ENCODE data around the gene SYCP2L.
"Not testable (repeated sequence)": the region's sequence is repeated elsewhere in the genome, so short reads cannot be mapped to it uniquely, and the experiment has no call there.

SYCP2L gene

GRCh38 chr6:10880366-10880765, 6.5 kb upstream of the SYCP2L start:
- no peak for DNase-seq (ENCODE audit: low spot score)

GRCh38 chr6:10882253-10882630, 4.6 kb upstream of the SYCP2L start:
- not testable (repeated sequence) for DNase-seq (ENCODE audit: low spot score)

GRCh38 chr6:10882657-10883171, 4.1 kb upstream of the SYCP2L start:
- no peak for DNase-seq (ENCODE audit: low spot score)

- DNase-seq (ENCODE audit: low spot score) = no peak
Observed at GRCh38 chr6:10883312-10884244, 3.3 kb upstream of the SYCP2L start.

- no peak for DNase-seq (ENCODE audit: low spot score)
Observed at GRCh38 chr6:10884245-10884972, 2.4 kb upstream of the SYCP2L start.

GRCh38 chr6:10886365-10886690, 524 bp upstream of the SYCP2L start:
- DNase-seq (ENCODE audit: low spot score) = not testable (repeated sequence)

GRCh38 chr6:10890151-10890550, 3.3 kb downstream of the SYCP2L start:
- DNase-seq (ENCODE audit: low spot score) = no peak

GRCh38 chr6:10891960-10892359, 5.1 kb downstream of the SYCP2L start:
- DNase-seq (ENCODE audit: low spot score) = no peak

GRCh38 chr6:10894958-10895357, 8.1 kb downstream of the SYCP2L start:
- DNase-seq (ENCODE audit: low spot score) = no peak

- DNase-seq (ENCODE audit: low spot score) = no peak
Observed at GRCh38 chr6:10896691-10897090, 9.8 kb downstream of the SYCP2L start.

- DNase-seq (ENCODE audit: low spot score) = no peak
Observed at GRCh38 chr6:10901770-10902169, 14.9 kb downstream of the SYCP2L start.

GRCh38 chr6:10904015-10904414, 17.2 kb downstream of the SYCP2L start:
- no peak for DNase-seq (ENCODE audit: low spot score)

- DNase-seq (ENCODE audit: low spot score) = no peak
Observed at GRCh38 chr6:10908228-10908627, 21.4 kb downstream of the SYCP2L start.

GRCh38 chr6:10919520-10919919, 32.7 kb downstream of the SYCP2L start:
- not testable (repeated sequence) for DNase-seq (ENCODE audit: low spot score)

- DNase-seq (ENCODE audit: low spot score) = no peak
Observed at GRCh38 chr6:10933126-10933525, 46.3 kb downstream of the SYCP2L start.

GRCh38 chr6:10939840-10940239, 53.0 kb downstream of the SYCP2L start:
- no peak for DNase-seq (ENCODE audit: low spot score)

GRCh38 chr6:10945845-10946244, 59.0 kb downstream of the SYCP2L start:
- no peak for DNase-seq (ENCODE audit: low spot score)

GRCh38 chr6:10947966-10948365, 61.1 kb downstream of the SYCP2L start:
- DNase-seq (ENCODE audit: low spot score) = no peak

GRCh38 chr6:10949579-10950490, 63.0 kb downstream of the SYCP2L start:
- DNase-seq (ENCODE audit: low spot score) = no peak

- peak; percentile 11 for DNase-seq (ENCODE audit: low spot score)
Observed at GRCh38 chr6:10951675-10952282, 64.9 kb downstream of the SYCP2L start.

GRCh38 chr6:10954590-10955010, 67.7 kb downstream of the SYCP2L start:
- DNase-seq (ENCODE audit: low spot score) = peak; percentile 77

GRCh38 chr6:10956776-10957175, 69.9 kb downstream of the SYCP2L start:
- DNase-seq (ENCODE audit: low spot score) = no peak

All from activated CD4-positive, alpha-beta T cell treated with anti-CD3 and anti-CD28 coated beads, Interleukin-2, Interleukin-4, amounts not matched to agents 100 ng/mL and 50 ng/mL, durations not matched to agents 16 hours and 8 hours (primary cell).